Right renal cortex interstitium (tissue), 3 donors: ENCODE data around the gene BICD1. TPM values are rescaled to one million over a fixed set of nuclear protein-coding genes. Genes with fewer than 3 reads are reported as not detected.

Experiments used
- polyA plus RNA-seq, 3 donors: library from polyadenylated mRNA; unstranded; fragments of 120-200 nt; gene quantifications; one replicate each; pipeline ENCODE4 v1.2.1, GENCODE V29; 2013; ENCODE audit not compliant: insufficient read length in 3 of 3

Gene BICD1
- polyA plus RNA-seq, 3 donors: 21.9 to 24.3 (median 24.0) TPM

Other genes starting within 250 kb of the BICD1 start
- 10 to 100 TPM; 51.3 to 61.0 (median 54.9) TPM for gene RESF1, start 147.4 kb upstream of the BICD1 start, polyA plus RNA-seq